ENCODE data around the gene RAB26.

DNA sequence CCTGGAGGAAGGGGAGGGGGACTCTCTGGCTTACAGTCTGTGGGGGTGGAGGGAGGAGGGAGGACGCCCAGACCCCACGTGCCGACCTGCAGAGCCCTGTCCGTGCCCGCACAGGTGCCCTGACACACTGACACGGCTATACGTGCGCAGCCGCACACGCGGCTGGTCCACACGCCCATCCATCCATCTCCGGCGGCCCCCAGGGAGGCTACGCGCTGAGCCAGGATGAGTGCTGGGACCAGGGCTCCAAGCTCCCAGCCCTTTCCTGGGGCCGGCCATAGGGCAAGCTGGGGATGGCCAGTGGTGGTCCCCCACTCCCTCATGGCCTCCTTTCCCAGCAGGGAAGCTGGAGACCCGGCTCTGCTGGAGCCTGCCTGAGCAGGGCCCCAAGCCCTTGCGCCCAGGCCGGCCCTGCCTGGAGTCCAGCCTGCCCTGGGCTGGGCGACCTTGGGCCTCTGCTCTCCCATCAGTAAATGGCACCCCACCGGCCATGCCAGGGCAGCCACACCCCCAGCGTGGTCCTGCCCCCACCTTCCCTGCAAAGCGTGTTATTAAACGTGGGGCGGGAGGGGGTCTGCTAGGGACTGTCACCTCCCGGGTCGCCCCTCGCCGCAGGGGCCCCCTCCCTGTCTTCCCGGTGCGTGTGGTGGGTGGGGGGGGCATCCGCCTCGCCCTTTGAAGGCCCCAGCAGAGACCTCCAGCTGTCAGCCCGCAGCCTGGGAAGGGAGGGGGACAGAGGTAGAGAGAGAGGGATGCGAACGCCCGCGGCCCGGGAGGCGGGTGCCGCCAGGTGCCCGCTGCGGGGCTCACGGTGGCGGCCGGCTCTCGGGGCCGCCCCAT, 47.1 kb downstream of the RAB26 start:
- TF ChIP-seq, protein P1, sequence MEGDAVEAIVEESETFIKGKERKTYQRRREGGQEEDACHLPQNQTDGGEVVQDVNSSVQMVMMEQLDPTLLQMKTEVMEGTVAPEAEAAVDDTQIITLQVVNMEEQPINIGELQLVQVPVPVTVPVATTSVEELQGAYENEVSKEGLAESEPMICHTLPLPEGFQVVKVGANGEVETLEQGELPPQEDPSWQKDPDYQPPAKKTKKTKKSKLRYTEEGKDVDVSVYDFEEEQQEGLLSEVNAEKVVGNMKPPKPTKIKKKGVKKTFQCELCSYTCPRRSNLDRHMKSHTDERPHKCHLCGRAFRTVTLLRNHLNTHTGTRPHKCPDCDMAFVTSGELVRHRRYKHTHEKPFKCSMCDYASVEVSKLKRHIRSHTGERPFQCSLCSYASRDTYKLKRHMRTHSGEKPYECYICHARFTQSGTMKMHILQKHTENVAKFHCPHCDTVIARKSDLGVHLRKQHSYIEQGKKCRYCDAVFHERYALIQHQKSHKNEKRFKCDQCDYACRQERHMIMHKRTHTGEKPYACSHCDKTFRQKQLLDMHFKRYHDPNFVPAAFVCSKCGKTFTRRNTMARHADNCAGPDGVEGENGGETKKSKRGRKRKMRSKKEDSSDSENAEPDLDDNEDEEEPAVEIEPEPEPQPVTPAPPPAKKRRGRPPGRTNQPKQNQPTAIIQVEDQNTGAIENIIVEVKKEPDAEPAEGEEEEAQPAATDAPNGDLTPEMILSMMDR (IDR thresholded peaks at IDR 0.05), result no peak
- TF ChIP-seq POLR2A (IDR thresholded peaks at IDR 0.05; ENCODE audit: low read depth), result no peak
